Neuron (in vitro differentiated cells): Measurements from ENCODE around the gene TMEM74B.

ENCODE experiments used
- H2AFZ ChIP-seq: one replicate; pipeline ENCODE4 v1.6.1; 2013; ENCODE audit warnings: low read depth, mild to moderate bottlenecking, inconsistent platforms, low read length, moderate library complexity
- H3K27me3 ChIP-seq: one replicate; pipeline ENCODE4 v1.6.1; 2013; ENCODE audit warnings: low read length; ENCODE audit not compliant: insufficient read depth
- H3K36me3 ChIP-seq: one replicate; pipeline ENCODE4 v1.6.1; 2013; ENCODE audit warnings: low read length; ENCODE audit not compliant: insufficient read depth
- H3K4me1 ChIP-seq: one replicate; pipeline ENCODE4 v1.6.1; 2013; ENCODE audit warnings: low read length; ENCODE audit not compliant: insufficient read depth
- H3K4me3 ChIP-seq: 2 replicates; pipeline ENCODE4 v1.5.1; 2013; ENCODE audit warnings: mild to moderate bottlenecking, low read length, moderate library complexity
- H3K9me3 ChIP-seq: one replicate; pipeline ENCODE4 v1.6.1; 2013; ENCODE audit warnings: low read length

The TMEM74B gene

GRCh38 chr20:1184260-1184637 lies 532 bp downstream of the TMEM74B start:
- H3K4me3 ChIP-seq = peak overlapping the region; percentile 49
- peaks cover 3% of the 10 kb centered on the region for H3K9me3 ChIP-seq
- no peaks in the 10 kb centered on the region for H3K27me3 ChIP-seq
- peaks cover 15% of the 10 kb centered on the region for H3K4me1 ChIP-seq
- H3K36me3 ChIP-seq = no peaks in the 10 kb centered on the region
- H2AFZ ChIP-seq = no peak overlapping the region

- no peak overlapping the region for H3K4me3 ChIP-seq
- H2AFZ ChIP-seq = no peak overlapping the region
- H3K36me3 ChIP-seq = no peaks in the 10 kb centered on the region
- H3K4me1 ChIP-seq = peaks cover 12% of the 10 kb centered on the region
- peaks cover under 1% of the 10 kb centered on the region for H3K9me3 ChIP-seq
- H3K27me3 ChIP-seq = no peaks in the 10 kb centered on the region
These were observed 1.6 kb downstream of the TMEM74B start for GRCh38 chr20:1183153-1183552.

GRCh38 chr20:1182106-1182505 lies 2.7 kb downstream of the TMEM74B start:
- H3K36me3 ChIP-seq = no peaks in the 10 kb centered on the region
- H2AFZ ChIP-seq = no peak overlapping the region
- H3K27me3 ChIP-seq = no peaks in the 10 kb centered on the region
- no peak overlapping the region for H3K4me3 ChIP-seq
- no peaks in the 10 kb centered on the region for H3K9me3 ChIP-seq
- H3K4me1 ChIP-seq = peaks cover 5% of the 10 kb centered on the region

GRCh38 chr20:1180949-1181348 lies 3.8 kb downstream of the TMEM74B start:
- H3K9me3 ChIP-seq = no peaks in the 10 kb centered on the region
- peaks cover 5% of the 10 kb centered on the region for H3K36me3 ChIP-seq
- no peak overlapping the region for H2AFZ ChIP-seq
- no peaks in the 10 kb centered on the region for H3K27me3 ChIP-seq
- peaks cover 5% of the 10 kb centered on the region for H3K4me1 ChIP-seq
- H3K4me3 ChIP-seq = no peak overlapping the region

GRCh38 chr20:1178623-1179022 lies 6.2 kb downstream of the TMEM74B start:
- no peak overlapping the region for H3K4me3 ChIP-seq
- peaks cover 10% of the 10 kb centered on the region for H3K36me3 ChIP-seq
- no peaks in the 10 kb centered on the region for H3K4me1 ChIP-seq
- H3K27me3 ChIP-seq = no peaks in the 10 kb centered on the region
- no peak overlapping the region for H2AFZ ChIP-seq
- H3K9me3 ChIP-seq = no peaks in the 10 kb centered on the region

- Histone ChIP-seq H3K4me3 (no peak overlapping the region), H3K36me3 (peaks cover 11% of the 10 kb centered on the region), H3K27me3 (no peaks in the 10 kb centered on the region), H3K4me1 (no peaks in the 10 kb centered on the region), H2AFZ (no peak overlapping the region), H3K9me3 (no peaks in the 10 kb centered on the region)
These were observed 6.7 kb downstream of the TMEM74B start for GRCh38 chr20:1178103-1178502.

GRCh38 chr20:1177680-1178079 lies 7.1 kb downstream of the TMEM74B start:
- H3K27me3 ChIP-seq = no peaks in the 10 kb centered on the region
- peaks cover 13% of the 10 kb centered on the region for H3K36me3 ChIP-seq
- no peak overlapping the region for H3K4me3 ChIP-seq
- no peaks in the 10 kb centered on the region for H3K4me1 ChIP-seq
- no peaks in the 10 kb centered on the region for H3K9me3 ChIP-seq
- no peak overlapping the region for H2AFZ ChIP-seq

- H2AFZ ChIP-seq = no peak overlapping the region
- peaks cover 33% of the 10 kb centered on the region for H3K36me3 ChIP-seq
- H3K4me1 ChIP-seq = no peaks in the 10 kb centered on the region
- no peaks in the 10 kb centered on the region for H3K9me3 ChIP-seq
- no peaks in the 10 kb centered on the region for H3K27me3 ChIP-seq
- H3K4me3 ChIP-seq = no peak overlapping the region
These were observed 10.0 kb downstream of the TMEM74B start for GRCh38 chr20:1174787-1175186.

GRCh38 chr20:1173698-1174097 lies 11.1 kb downstream of the TMEM74B start:
- Histone ChIP-seq H3K36me3 (peaks cover 43% of the 10 kb centered on the region), H2AFZ (no peak overlapping the region), H3K27me3 (no peaks in the 10 kb centered on the region), H3K4me3 (no peak overlapping the region), H3K4me1 (no peaks in the 10 kb centered on the region), H3K9me3 (no peaks in the 10 kb centered on the region)

- Histone ChIP-seq H3K27me3 (no peaks in the 10 kb centered on the region), H3K4me3 (no peak overlapping the region), H3K4me1 (no peaks in the 10 kb centered on the region), H3K36me3 (peaks cover 62% of the 10 kb centered on the region), H2AFZ (no peak overlapping the region), H3K9me3 (no peaks in the 10 kb centered on the region)
These were observed 13.2 kb downstream of the TMEM74B start for GRCh38 chr20:1171461-1172093.

- H3K36me3 ChIP-seq = peaks cover 80% of the 10 kb centered on the region
These were observed 15.6 kb downstream of the TMEM74B start for GRCh38 chr20:1169224-1169623.

GRCh38 chr20:1166948-1167720 lies 17.6 kb downstream of the TMEM74B start:
- Histone ChIP-seq H3K4me3 (no peak overlapping the region), H3K4me1 (no peaks in the 10 kb centered on the region), H2AFZ (no peak overlapping the region), H3K36me3 (peaks cover 83% of the 10 kb centered on the region), H3K27me3 (no peaks in the 10 kb centered on the region), H3K9me3 (no peaks in the 10 kb centered on the region)

More at GRCh38 chr20:1169224-1169623, 15.6 kb downstream of the TMEM74B start:
- H2AFZ ChIP-seq = no peak overlapping the region
- H3K27me3 ChIP-seq = no peaks in the 10 kb centered on the region
- no peaks in the 10 kb centered on the region for H3K4me1 ChIP-seq
- no peaks in the 10 kb centered on the region for H3K9me3 ChIP-seq
- no peak overlapping the region for H3K4me3 ChIP-seq

- H3K36me3 ChIP-seq = peaks cover 82% of the 10 kb centered on the region
- H3K27me3 ChIP-seq = no peaks in the 10 kb centered on the region
- H2AFZ ChIP-seq = no peak overlapping the region
These were observed 18.8 kb downstream of the TMEM74B start for GRCh38 chr20:1165941-1166340.

More at GRCh38 chr20:1165941-1166340, 18.8 kb downstream of the TMEM74B start:
- Histone ChIP-seq H3K9me3 (no peaks in the 10 kb centered on the region), H3K4me1 (no peaks in the 10 kb centered on the region), H3K4me3 (no peak overlapping the region)
